Peyer's patch (tissue), 4 donors: ENCODE results near the gene IMMT.

Experiments used
- CTCF ChIP-seq, 6 experiments: fragments of 450-650 bp in 4 of 6; fragments of 200-600 bp in 2 of 6; sonication (generic) in 1 of 6; IDR thresholded peaks; one replicate each; pipeline ENCODE4 v1.5.1; 2017 to 2019; ENCODE audit warnings: antibody characterized with exemption in 6 of 6, mild to moderate bottlenecking in 3 of 6, moderate library complexity in 1 of 6
- POLR2A ChIP-seq, 2 donors: fragments of 450-650 bp; IDR thresholded peaks; one replicate each; pipeline ENCODE4 v1.5.1; 2017; ENCODE audit warnings: antibody characterized with exemption in 2 of 2, mild to moderate bottlenecking in 2 of 2, moderate library complexity in 2 of 2

- no peak for TF ChIP-seq CTCF (IDR thresholded peaks at IDR 0.05)
- no peak for TF ChIP-seq POLR2A (IDR thresholded peaks at IDR 0.05)
Observed at GRCh38 chr2:86194751-86195054, 559 bp downstream of the IMMT start.
